HepG2 (cell line): Measurements from ENCODE around the gene XG. TPM values are rescaled to one million over a fixed set of nuclear protein-coding genes. Genes with fewer than 3 reads are reported as not detected.

Experiments used
- ATAC-seq: fragments of 200-7000 bp; cut with Tn5 transposase; 3 replicates; pipeline ENCODE4 v1.9.1; 2020; ENCODE audit warnings: mild to moderate bottlenecking, moderate library complexity
- BruUV-seq: library from RNA; stranded (reverse); fragments of 400-500 nt; replicated peaks from 2 replicates; lab custom pipeline; 2021; lab: Mats Ljungman, UMichigan
- CTCF ChIA-PET: fragments of 300-600 bp; formaldehyde crosslinking; extraction: SDS; loops from one replicate; lab custom pipeline; 2021; ENCODE audit warnings: low total read pairs, inconsistent platforms, low intra/inter-chr PET ratio; lab: Yijun Ruan, JAX
- POLR2A ChIA-PET: fragments of 350-600 bp; sonication (Branson Sonifier 250); formaldehyde crosslinking; loops from one replicate; lab custom pipeline; 2020; ENCODE audit warnings: antibody characterized with exemption, inconsistent platforms; lab: Yijun Ruan, JAX
- DNase-seq: peaks from one replicate; pipeline ENCODE4 v3.0.0-alpha.2; 2015; ENCODE audit warnings: low spot score
- FAIRE-seq: peaks from 3 replicates; lab custom pipeline; 2011; peaks lifted over from hg19 to GRCh38; lab: Jason Lieb, UNC
- H2AFZ ChIP-seq: one replicate; pipeline ENCODE4 v1.6.1; 2011; ENCODE audit warnings: low read length, inconsistent platforms
- H3K27ac ChIP-seq: fragments of 300-600 bp; 3 replicates; pipeline ENCODE4 v1.8.0; 2011; ENCODE audit warnings: mixed run types, mild to moderate bottlenecking, mixed read lengths, low read length, inconsistent platforms; ENCODE audit not compliant: insufficient read depth; ENCODE audit errors: extremely low read length
- H3K27me3 ChIP-seq, 2 experiments: fragments of 200-600 bp in 1 of 2; 2 replicates in 1 of 2; 3 replicates in 1 of 2; pipeline versions ENCODE4 v1.6.0 to v1.8.0; 2011; ENCODE audit warnings: low read length in 2 of 2, mild to moderate bottlenecking in 2 of 2, moderate library complexity in 2 of 2, inconsistent platforms in 1 of 2; ENCODE audit not compliant: insufficient read depth in 2 of 2, control insufficient read depth in 1 of 2
- H3K36me3 ChIP-seq, 2 experiments: fragments of 200-600 bp in 1 of 2; replicated peaks in 1 of 2; 2 replicates in 1 of 2; 3 replicates in 1 of 2; pipeline versions ENCODE4 v1.5.1 to v1.8.0; 2011; ENCODE audit warnings: low read length in 2 of 2, inconsistent platforms in 1 of 2; ENCODE audit not compliant: insufficient read depth in 2 of 2, control insufficient read depth in 1 of 2
- H3K4me1 ChIP-seq: 2 replicates; pipeline ENCODE4 v1.5.1; 2012; ENCODE audit warnings: low read length, inconsistent platforms; ENCODE audit not compliant: insufficient read depth
- H3K4me2 ChIP-seq: 2 replicates; pipeline ENCODE4 v1.6.0; 2011; ENCODE audit warnings: low read depth, low read length, inconsistent platforms
- H3K4me3 ChIP-seq, 3 experiments: fragments of 200-600 bp in 1 of 3; sonication (generic), shearing (Covaris generic) in 1 of 3; replicated peaks in 1 of 3; 2 replicates each; pipeline ENCODE4 v1.5.1; 2011 to 2016; ENCODE audit warnings: low read length in 3 of 3, inconsistent platforms in 2 of 3, low read depth in 2 of 3, mild to moderate bottlenecking in 2 of 3, control low read depth in 1 of 3, mixed read lengths in 1 of 3; ENCODE audit not compliant: insufficient read depth in 1 of 3
- H3K79me2 ChIP-seq: one replicate; pipeline ENCODE4 v1.6.1; 2011; ENCODE audit warnings: low read length, inconsistent platforms; ENCODE audit not compliant: insufficient read depth
- H3K9ac ChIP-seq: 2 replicates; pipeline ENCODE4 v1.6.0; 2011; ENCODE audit warnings: mild to moderate bottlenecking, low read depth, low read length, inconsistent platforms; ENCODE audit not compliant: insufficient read depth
- H3K9me3 ChIP-seq: 2 replicates; pipeline ENCODE4 v1.5.1; 2012; ENCODE audit warnings: mild to moderate bottlenecking, low read length
- H4K20me1 ChIP-seq: 2 replicates; pipeline ENCODE4 v1.6.0; 2011; ENCODE audit warnings: inconsistent platforms, mild to moderate bottlenecking, low read length, moderate library complexity; ENCODE audit not compliant: insufficient read depth
- IRF2 ChIP-seq: IDR thresholded peaks from 2 replicates; pipeline ENCODE4 v1.6.1; 2018; ENCODE audit warnings: missing genetic modification reagents, missing compliant biosample characterization
- KMT2A ChIP-seq: sonication (generic); formaldehyde crosslinking; IDR thresholded peaks from 2 replicates; pipeline ENCODE4 v1.4.0; 2020; ENCODE audit warnings: missing genetic modification reagents
- NFYC ChIP-seq: IDR thresholded peaks from 2 replicates; pipeline ENCODE4 v1.6.1; 2016; ENCODE audit warnings: missing genetic modification reagents, missing compliant biosample characterization
- NR0B2 ChIP-seq: sonication (generic); formaldehyde crosslinking; IDR thresholded peaks from 2 replicates; pipeline ENCODE4 v1.4.0; 2020; ENCODE audit warnings: mild to moderate bottlenecking, missing genetic modification reagents
- PAX8 ChIP-seq: sonication (generic); formaldehyde crosslinking; IDR thresholded peaks from 2 replicates; pipeline ENCODE4 v1.8.0; 2022; ENCODE audit warnings: mild to moderate bottlenecking, missing genetic modification reagents, borderline replicate concordance
- RAD51 ChIP-seq: fragments of 450-650 bp; IDR thresholded peaks from 2 replicates; pipeline ENCODE4 v1.6.1; 2016; ENCODE audit warnings: borderline replicate concordance
- SP1 ChIP-seq, 2 experiments: fragments of 450-650 bp in 1 of 2; sonication (generic) in 1 of 2; formaldehyde crosslinking in 1 of 2; IDR thresholded peaks; 2 replicates each; pipeline versions ENCODE4 v1.4.0 to v1.6.1; 2016 to 2020; ENCODE audit warnings: missing genetic modification reagents in 1 of 2
- ZBTB7B ChIP-seq: sonication (generic); formaldehyde crosslinking; IDR thresholded peaks from 2 replicates; pipeline ENCODE4 v1.4.0; 2020; ENCODE audit warnings: missing genetic modification reagents
- ZNF282 ChIP-seq: fragments of 450-650 bp; IDR thresholded peaks from 2 replicates; pipeline ENCODE4 v1.6.1; 2018; ENCODE audit not compliant: partially characterized antibody
- ZNF350 ChIP-seq: sonication (generic); formaldehyde crosslinking; IDR thresholded peaks from 2 replicates; pipeline ENCODE4 v1.4.0; 2020; ENCODE audit warnings: mild to moderate bottlenecking, low read depth, missing genetic modification reagents, borderline replicate concordance
- ZNF644 ChIP-seq: IDR thresholded peaks from 2 replicates; pipeline ENCODE4 v1.6.1; 2016; ENCODE audit warnings: low read depth
- ZNF770 ChIP-seq: sonication (generic); formaldehyde crosslinking; IDR thresholded peaks from 2 replicates; pipeline ENCODE4 v1.5.0; 2020; ENCODE audit warnings: mild to moderate bottlenecking, missing genetic modification reagents
- ZNF883 ChIP-seq: sonication (generic); formaldehyde crosslinking; IDR thresholded peaks from 2 replicates; pipeline ENCODE4 v1.5.1; 2020; ENCODE audit warnings: mild to moderate bottlenecking, missing genetic modification reagents; ENCODE audit errors: not compliant biosample characterization
- WGBS: methylation state at CpG from one replicate; pipeline ENCODE4 v1.1.6; 2017; ENCODE audit warnings: low lambda C conversion rate; 5-methylcytosine and 5-hydroxymethylcytosine counted together
- in situ Hi-C: cut with HindIII; loops from 2 replicates; pipeline ENCODE4 v1.10.0; 2017; ENCODE audit warnings: low pct_unique_long_range_greater_than_20kb; ENCODE audit not compliant: extremely low pct_ligation_motif_present
- intact Hi-C: fragments of 100-400 bp; cut with micrococcal nuclease; formaldehyde crosslinking; loops from one replicate; pipeline ENCODE4 v1.10.0; 2022; ENCODE audit not compliant: unreplicated experiment
- polyA plus RNA-seq, 8 experiments: library from polyadenylated mRNA; depleted of rRNA in 3 of 8; stranded (reverse) in 7 of 8; unstranded in 1 of 8; fragments of >200 nt; fragmentation: Illumina TruSeq in 4 of 8; extraction: Trizol in 4 of 8; gene quantifications; 2 replicates each; pipeline versions ENCODE4 v1.2.1 to v1.2.3, GENCODE V29; 2011 to 2016; ENCODE audit warnings: low read depth in 4 of 8, missing spikeins in 1 of 8, mixed read lengths in 1 of 8; ENCODE audit not compliant: insufficient read depth in 1 of 8
- total RNA-seq, 5 experiments: library from RNA; depleted of rRNA; stranded (reverse); fragments of >200 nt; fragmentation: Illumina TruSeq; extraction: Trizol; gene quantifications; 2 replicates each; pipeline ENCODE4 v1.2.3, GENCODE V29; 2016; ENCODE audit warnings: low read depth in 1 of 5
- TF ChIP-seq, protein P1 (sequence below): sonication (generic); formaldehyde crosslinking; conservative IDR thresholded peaks from 2 replicates; pipeline ENCODE4 v1.4.0; 2020; ENCODE audit warnings: missing genetic modification reagents
- TF ChIP-seq, protein P2 (sequence below): sonication (generic); formaldehyde crosslinking; IDR thresholded peaks from 2 replicates; pipeline ENCODE4 v1.4.0; 2020; ENCODE audit warnings: low read depth, mild to moderate bottlenecking, missing genetic modification reagents
- TF ChIP-seq, protein P3 (sequence below): fragments of 450-650 bp; IDR thresholded peaks from 2 replicates; pipeline ENCODE4 v1.6.1; 2016

The XG gene
- total and polyA plus RNA-seq, 2 of the 13 experiments (the other 11 are each of a cell fraction or from before 2014, with no cell fraction given): not detected

DNA sequence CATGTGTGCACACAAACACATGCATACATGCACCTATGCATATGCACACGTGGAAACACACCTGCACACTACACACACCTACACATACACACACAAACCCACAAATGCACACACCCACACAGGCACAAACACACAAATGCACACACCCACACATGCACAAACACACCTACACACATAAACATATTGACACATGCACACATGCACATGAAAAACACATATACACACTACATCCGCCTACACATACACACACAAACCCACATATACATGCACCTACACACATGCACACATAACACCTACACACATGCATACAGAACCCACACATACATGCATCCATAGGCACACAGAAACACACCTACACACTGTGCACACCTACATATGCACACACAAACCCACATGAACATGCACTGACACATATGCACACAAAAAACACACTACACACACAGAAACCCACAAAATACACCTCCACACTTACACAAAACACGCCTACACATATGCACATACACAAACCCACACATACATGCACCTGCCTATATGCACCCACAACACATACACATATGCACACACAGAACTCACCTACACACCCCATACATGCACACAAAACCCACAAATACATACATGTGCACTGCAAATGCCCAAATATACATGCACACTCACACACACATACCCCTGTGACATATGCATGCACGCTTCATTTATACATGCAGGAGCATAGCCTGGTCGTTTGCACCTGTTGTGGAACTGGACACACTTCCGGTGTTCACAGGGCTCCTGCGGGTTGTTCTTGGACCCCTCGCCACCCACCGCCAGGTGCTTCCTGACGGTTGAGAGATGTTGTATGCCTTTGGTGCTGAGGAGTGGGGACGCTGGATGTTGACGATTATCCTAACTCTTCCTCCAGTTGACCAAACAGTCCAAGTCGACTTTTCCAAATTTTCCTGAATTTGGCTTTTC lies 38.7 kb upstream of the XG start:
- no peak for ATAC-seq
- Histone ChIP-seq H4K20me1 (no peaks in the 10 kb centered on the region; the same call in 1 of the 2 replicates), H3K79me2 (peaks cover 35% of the 10 kb centered on the region), H3K9ac (no peak overlapping the region), H3K27me3 (no peaks in the 10 kb centered on the region), H3K4me2 (no peak overlapping the region), H3K4me1 (peaks cover 17% of the 10 kb centered on the region), H2AFZ (no peak overlapping the region), H3K36me3 (peaks cover 10 to 37% of the 10 kb centered on the region in 2 experiments), H3K27ac (no peak overlapping the region), H3K4me3 (no peak overlapping the region), H3K9me3 (no peaks in the 10 kb centered on the region)
- intact Hi-C loops: no loop called here
- in situ Hi-C loops: no loop called here
- DNase-seq: no peak
- no TSS peak for BruUV-seq
- 97% methylated on average over 13 of the region's 13 CpGs for WGBS
- POLR2A ChIA-PET: no interaction called here
- no peak for FAIRE-seq
- CTCF ChIA-PET: no interaction called here
- TF ChIP-seq ZNF350 (CRISPR knock-in tag) (no peak), NFYC (CRISPR knock-in tag) (no peak), PAX8 (CRISPR knock-in tag) (no peak), ZNF644 (no peak), SP1 (IDR thresholded peaks at IDR 0.05) (0 out of 2 replicates have a peak, but pooled peaks have one; percentile 12), SP1 (CRISPR knock-in tag; IDR thresholded peaks at IDR 0.05) (no peak), ZNF282 (peak; percentile 74), ZNF770 (CRISPR knock-in tag) (no peak), NR0B2 (no peak), KMT2A (CRISPR knock-in tag) (no peak), ZNF883 (CRISPR knock-in tag) (no peak), ZBTB7B (CRISPR knock-in tag) (no peak), IRF2 (CRISPR knock-in tag) (no peak), RAD51 (0 out of 2 replicates have a peak, but pooled peaks have one; percentile 6)
- TF ChIP-seq, protein P1, sequence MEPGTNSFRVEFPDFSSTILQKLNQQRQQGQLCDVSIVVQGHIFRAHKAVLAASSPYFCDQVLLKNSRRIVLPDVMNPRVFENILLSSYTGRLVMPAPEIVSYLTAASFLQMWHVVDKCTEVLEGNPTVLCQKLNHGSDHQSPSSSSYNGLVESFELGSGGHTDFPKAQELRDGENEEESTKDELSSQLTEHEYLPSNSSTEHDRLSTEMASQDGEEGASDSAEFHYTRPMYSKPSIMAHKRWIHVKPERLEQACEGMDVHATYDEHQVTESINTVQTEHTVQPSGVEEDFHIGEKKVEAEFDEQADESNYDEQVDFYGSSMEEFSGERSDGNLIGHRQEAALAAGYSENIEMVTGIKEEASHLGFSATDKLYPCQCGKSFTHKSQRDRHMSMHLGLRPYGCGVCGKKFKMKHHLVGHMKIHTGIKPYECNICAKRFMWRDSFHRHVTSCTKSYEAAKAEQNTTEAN (CRISPR knock-in tag): no peak
- TF ChIP-seq, protein P2, sequence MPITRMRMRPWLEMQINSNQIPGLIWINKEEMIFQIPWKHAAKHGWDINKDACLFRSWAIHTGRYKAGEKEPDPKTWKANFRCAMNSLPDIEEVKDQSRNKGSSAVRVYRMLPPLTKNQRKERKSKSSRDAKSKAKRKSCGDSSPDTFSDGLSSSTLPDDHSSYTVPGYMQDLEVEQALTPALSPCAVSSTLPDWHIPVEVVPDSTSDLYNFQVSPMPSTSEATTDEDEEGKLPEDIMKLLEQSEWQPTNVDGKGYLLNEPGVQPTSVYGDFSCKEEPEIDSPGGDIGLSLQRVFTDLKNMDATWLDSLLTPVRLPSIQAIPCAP (CRISPR knock-in tag): no peak
- TF ChIP-seq, protein P3, sequence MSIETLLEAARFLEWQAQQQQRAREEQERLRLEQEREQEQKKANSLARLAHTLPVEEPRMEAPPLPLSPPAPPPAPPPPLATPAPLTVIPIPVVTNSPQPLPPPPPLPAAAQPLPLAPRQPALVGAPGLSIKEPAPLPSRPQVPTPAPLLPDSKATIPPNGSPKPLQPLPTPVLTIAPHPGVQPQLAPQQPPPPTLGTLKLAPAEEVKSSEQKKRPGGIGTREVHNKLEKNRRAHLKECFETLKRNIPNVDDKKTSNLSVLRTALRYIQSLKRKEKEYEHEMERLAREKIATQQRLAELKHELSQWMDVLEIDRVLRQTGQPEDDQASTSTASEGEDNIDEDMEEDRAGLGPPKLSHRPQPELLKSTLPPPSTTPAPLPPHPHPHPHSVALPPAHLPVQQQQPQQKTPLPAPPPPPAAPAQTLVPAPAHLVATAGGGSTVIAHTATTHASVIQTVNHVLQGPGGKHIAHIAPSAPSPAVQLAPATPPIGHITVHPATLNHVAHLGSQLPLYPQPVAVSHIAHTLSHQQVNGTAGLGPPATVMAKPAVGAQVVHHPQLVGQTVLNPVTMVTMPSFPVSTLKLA: peak; percentile 58; the same call in 1 of the 2 replicates
